Panc1 (cell line): ENCODE measurements around the gene SAMD11. TPM values are rescaled to one million over a fixed set of nuclear protein-coding genes. Genes with fewer than 3 reads are reported as not detected.
"Not testable (repeated sequence)": the region's sequence is repeated elsewhere in the genome, so short reads cannot be mapped to it uniquely, and the experiment has no call there.

ENCODE experiments used
- ATAC-seq: fragments of 200-7000 bp; cut with Tn5 transposase; 2 replicates; pipeline ENCODE4 v1.9.1; 2020; ENCODE audit warnings: mild to moderate bottlenecking, moderate library complexity
- Bru-seq: library from RNA; stranded (reverse); fragments of 400-500 nt; gene quantifications from one replicate; lab custom pipeline; 2021; lab: Mats Ljungman, UMichigan
- BruChase-seq, 2 experiments: library from RNA; stranded (reverse); fragments of 400-500 nt; gene quantifications; one replicate each; lab custom pipeline; 2021; lab: Mats Ljungman, UMichigan
- BruUV-seq: library from RNA; stranded (reverse); fragments of 400-500 nt; replicated peaks from 2 replicates; lab custom pipeline; 2021; lab: Mats Ljungman, UMichigan
- CTCF ChIA-PET: fragments of 300-600 bp; sonication (Branson Sonifier 250); formaldehyde crosslinking; loops from one replicate; lab custom pipeline; 2022; ENCODE audit warnings: antibody characterized with exemption; lab: Charles Lee
- POLR2A ChIA-PET: fragments of 300-600 bp; sonication (Branson Sonifier 250); formaldehyde crosslinking; loops from one replicate; lab custom pipeline; 2022; ENCODE audit warnings: antibody characterized with exemption; lab: Charles Lee
- DNase-seq: peaks from one replicate; pipeline ENCODE4 v3.0.0-alpha.2; 2010; ENCODE audit warnings: low read depth, low spot score
- H3K27ac ChIP-seq: 2 replicates; pipeline ENCODE4 v1.5.1; 2011; ENCODE audit warnings: mild to moderate bottlenecking, low read length, inconsistent platforms
- H3K27me3 ChIP-seq: fragments of 200-500 bp; sonication (Bioruptor generic); 2 replicates; pipeline ENCODE4 v1.6.0; 2014; ENCODE audit warnings: low read length, inconsistent platforms; ENCODE audit not compliant: control insufficient read depth, insufficient read depth
- H3K36me3 ChIP-seq: fragments of 200-500 bp; sonication (Bioruptor generic); 2 replicates; pipeline ENCODE4 v1.5.1; 2014; ENCODE audit warnings: inconsistent platforms, mild to moderate bottlenecking, low read length, moderate library complexity; ENCODE audit not compliant: control insufficient read depth, insufficient read depth
- H3K4me1 ChIP-seq: 2 replicates; pipeline ENCODE4 v1.5.1; 2011; ENCODE audit warnings: inconsistent platforms, mild to moderate bottlenecking, low read length, moderate library complexity; ENCODE audit not compliant: control insufficient read depth, insufficient read depth
- H3K4me3 ChIP-seq, 2 experiments: 2 replicates each; pipeline ENCODE4 v1.5.1; 2011 to 2012; ENCODE audit warnings: low read depth in 2 of 2, low read length in 2 of 2, mild to moderate bottlenecking in 2 of 2, inconsistent platforms in 1 of 2, moderate library complexity in 1 of 2
- H3K9me3 ChIP-seq: fragments of 200-500 bp; sonication (Bioruptor generic); 2 replicates; pipeline ENCODE4 v1.5.1; 2014; ENCODE audit warnings: low read depth, mild to moderate bottlenecking, inconsistent platforms, low read length, moderate library complexity; ENCODE audit not compliant: control insufficient read depth, insufficient read depth
- CTCF ChIP-seq: fragments of 450-650 bp; IDR thresholded peaks from 2 replicates; pipeline ENCODE4 v1.5.1; 2017; ENCODE audit warnings: mild to moderate bottlenecking
- POLR2AphosphoS5 ChIP-seq: IDR thresholded peaks from 2 replicates; pipeline ENCODE4 v1.6.1; 2012; ENCODE audit warnings: mild to moderate bottlenecking, low read depth, low read length, moderate library complexity
- SIN3A ChIP-seq: IDR thresholded peaks from 2 replicates; pipeline ENCODE4 v1.6.1; 2012; ENCODE audit warnings: low read depth, mild to moderate bottlenecking, low read length, moderate library complexity, borderline replicate concordance; ENCODE audit not compliant: insufficient read depth
- TCF7L2 ChIP-seq: IDR thresholded peaks from 2 replicates; pipeline ENCODE4 v1.6.1; 2011; ENCODE audit warnings: mild to moderate bottlenecking, low read depth, low read length, inconsistent platforms
- in situ Hi-C: cut with HindIII; loops from 2 replicates; pipeline ENCODE4 v1.10.0; 2016; ENCODE audit warnings: low sequenced_read_pairs, low pct_unique_long_range_greater_than_20kb
- intact Hi-C: fragments of 100-400 bp; cut with micrococcal nuclease; formaldehyde crosslinking; loops from one replicate; pipeline ENCODE4 v1.10.0; 2022; ENCODE audit not compliant: unreplicated experiment
- long read RNA-seq: library from polyadenylated mRNA; unstranded; transcript quantifications from one replicate; pipeline ENCODE4 v2.0.0, GENCODE V29; 2021; ENCODE audit not compliant: unreplicated experiment
- polyA plus RNA-seq: library from polyadenylated mRNA; unstranded; fragments of >200 nt; gene quantifications from one replicate; pipeline ENCODE4 v1.2.1, GENCODE V29; 2012; ENCODE audit warnings: missing spikeins; ENCODE audit not compliant: insufficient read length
- total RNA-seq: library from RNA; stranded (reverse); gene quantifications from one replicate; pipeline ENCODE4 v1.2.1, GENCODE V29; 2021; ENCODE audit not compliant: unreplicated experiment

The SAMD11 gene
- total RNA-seq (51.8 TPM), Bru-seq, nascent RNA (percentile 55 among the genes with signal in this experiment), BruChase-seq, experiment 1, labeled RNA remaining after a 2-hour chase (percentile 63 among the genes with signal in this experiment), BruChase-seq, experiment 2, labeled RNA remaining after a 6-hour chase (percentile 63 among the genes with signal in this experiment)
- polyA plus RNA-seq = 50.7 TPM
- long read RNA-seq, partial matches to known transcripts = 34 of 67 reads
- long read RNA-seq, other reads (novel, unspliced or antisense) = 33 of 67 reads

GRCh38 chr1:923131-923990, at the start of gene SAMD11:
SAMD11 (plus strand) TSS chr1:923923; CDS start chr1:924432, 509 bp downstream.
- POLR2A ChIA-PET = no interaction called here
- no peaks in the 10 kb centered on the region for H3K27me3 ChIP-seq
- CTCF ChIA-PET = interaction anchor here (0.5 to 0.7 kb wide), 3 partner anchors 15 to 368 kb away, joined by 3 to 6 read pairs (median 6); no protein-coding TSS in a partner anchor
- DNase-seq (no peak), ATAC-seq (peak; percentile 23)
- H3K36me3 ChIP-seq = no peaks in the 10 kb centered on the region
- TF ChIP-seq TCF7L2 = 0 out of 2 replicates have a peak, but pooled peaks have one; percentile 22
- 0 out of 2 replicates have a peak, but pooled peaks have one; percentile 82 for TF ChIP-seq SIN3A
- peak; percentile 37; the same call in 1 of the 2 replicates for TF ChIP-seq CTCF
- no peak for TF ChIP-seq POLR2AphosphoS5
- peaks cover 58% of the 10 kb centered on the region for H3K4me1 ChIP-seq
- in situ Hi-C loops = no loop called here
- peak within 1 kb of the TSS; percentile 57 for H3K4me3 ChIP-seq
- no peaks in the 10 kb centered on the region for H3K9me3 ChIP-seq
- peak within 1 kb of the TSS; percentile 72 for H3K27ac ChIP-seq
- BruUV-seq = no TSS peak
- intact Hi-C loops = no loop called here

GRCh38 chr1:876428-877208, 47.1 kb upstream of the SAMD11 start:
- POLR2A ChIA-PET = interaction anchor here (0.7 kb wide), 1 partner anchor 192 kb away, joined by 7 read pairs; no protein-coding TSS in a partner anchor
- H3K27me3 ChIP-seq, H3K9me3 ChIP-seq, in situ Hi-C loops, ATAC-seq, H3K4me1 ChIP-seq, BruUV-seq, CTCF ChIA-PET, H3K36me3 ChIP-seq, DNase-seq, H3K27ac ChIP-seq, H3K4me3 ChIP-seq, intact Hi-C loops: not testable (repeated sequence)

- BruUV-seq, DNase-seq: not testable (repeated sequence)
Measured at GRCh38 chr1:877209-877986, 46.3 kb upstream of the SAMD11 start.

GRCh38 chr1:880511-880910, 43.2 kb upstream of the SAMD11 start:
- POLR2A ChIA-PET, H3K4me1 ChIP-seq, H3K27ac ChIP-seq, H3K9me3 ChIP-seq, intact Hi-C loops, BruUV-seq, H3K27me3 ChIP-seq, in situ Hi-C loops, DNase-seq, H3K36me3 ChIP-seq, CTCF ChIA-PET, ATAC-seq, H3K4me3 ChIP-seq: not testable (repeated sequence)

More at GRCh38 chr1:877209-877986, 46.3 kb upstream of the SAMD11 start:
- H3K27me3 ChIP-seq, H3K4me1 ChIP-seq, in situ Hi-C loops, H3K36me3 ChIP-seq, H3K9me3 ChIP-seq, H3K4me3 ChIP-seq, POLR2A ChIA-PET, ATAC-seq, intact Hi-C loops, CTCF ChIA-PET, H3K27ac ChIP-seq: not testable (repeated sequence)

- H3K27ac ChIP-seq, BruUV-seq, H3K27me3 ChIP-seq, POLR2A ChIA-PET, CTCF ChIA-PET, in situ Hi-C loops, H3K4me3 ChIP-seq, H3K36me3 ChIP-seq, H3K4me1 ChIP-seq, DNase-seq, ATAC-seq, H3K9me3 ChIP-seq, intact Hi-C loops: not testable (repeated sequence)
Measured at GRCh38 chr1:880915-881314, 42.8 kb upstream of the SAMD11 start.
